ENCODE results near the gene APBA1. TPM values are rescaled to one million over a fixed set of nuclear protein-coding genes. Genes with fewer than 3 reads are reported as not detected.

Gene APBA1
- total RNA-seq, 1 donor from 2014 or later: 7.7 TPM

DNA sequence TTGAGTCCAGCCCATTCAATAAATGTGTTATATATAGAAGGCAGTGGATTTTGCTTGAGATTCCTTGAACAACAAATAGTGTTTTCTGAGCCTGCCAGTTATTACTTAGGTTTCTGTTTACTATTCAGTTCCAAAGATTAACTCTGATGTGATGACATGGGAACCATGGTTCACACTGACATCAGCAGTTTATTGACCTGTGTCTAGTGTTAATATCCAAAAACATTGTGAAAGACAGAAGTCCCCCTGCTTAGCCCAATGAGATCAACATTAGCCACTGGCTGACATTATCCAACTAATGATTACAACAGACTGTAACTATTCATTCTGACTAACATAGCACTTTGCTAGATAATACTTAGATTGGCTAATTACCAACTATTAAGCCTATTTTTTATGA is 14.9 kb downstream of the APBA1 start:
- DNase-seq: no peak

DNA sequence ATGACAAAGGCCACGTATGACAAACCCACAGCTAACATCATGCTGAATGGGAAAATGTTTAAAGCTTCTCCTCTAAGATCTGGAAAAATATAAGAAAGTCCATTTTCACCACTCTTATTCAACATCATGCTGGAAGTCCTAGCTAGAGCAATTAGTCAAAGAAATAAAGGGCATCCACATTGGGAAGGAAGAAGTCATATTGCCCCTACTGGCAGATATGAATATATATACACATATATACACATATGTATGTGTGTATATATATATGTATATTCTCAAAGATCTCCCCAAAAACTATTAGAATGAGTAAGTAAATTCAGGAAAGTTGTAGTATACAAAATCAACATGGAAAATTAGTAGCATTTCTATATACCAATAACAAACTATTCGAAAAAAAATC is 17.1 kb downstream of the APBA1 start:
- no peak for DNase-seq

DNA sequence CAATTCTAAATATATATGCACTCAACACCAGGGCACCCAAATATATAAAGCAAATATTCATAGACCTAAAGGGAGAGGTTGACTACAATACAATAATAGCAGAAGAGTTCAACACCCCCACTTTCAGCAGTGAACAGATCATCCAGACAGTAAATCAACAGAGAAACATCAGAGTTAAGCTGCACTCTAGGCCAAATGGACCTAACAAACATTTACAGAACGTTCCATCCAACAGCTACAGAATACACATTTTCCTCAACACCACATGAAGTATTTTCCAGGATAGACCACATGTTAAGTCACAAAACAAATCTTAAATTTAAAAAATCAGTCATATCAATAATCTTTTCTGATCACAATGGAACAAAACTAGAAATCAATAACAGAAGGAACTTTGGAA is 18.9 kb downstream of the APBA1 start:
- DNase-seq: no peak

DNA sequence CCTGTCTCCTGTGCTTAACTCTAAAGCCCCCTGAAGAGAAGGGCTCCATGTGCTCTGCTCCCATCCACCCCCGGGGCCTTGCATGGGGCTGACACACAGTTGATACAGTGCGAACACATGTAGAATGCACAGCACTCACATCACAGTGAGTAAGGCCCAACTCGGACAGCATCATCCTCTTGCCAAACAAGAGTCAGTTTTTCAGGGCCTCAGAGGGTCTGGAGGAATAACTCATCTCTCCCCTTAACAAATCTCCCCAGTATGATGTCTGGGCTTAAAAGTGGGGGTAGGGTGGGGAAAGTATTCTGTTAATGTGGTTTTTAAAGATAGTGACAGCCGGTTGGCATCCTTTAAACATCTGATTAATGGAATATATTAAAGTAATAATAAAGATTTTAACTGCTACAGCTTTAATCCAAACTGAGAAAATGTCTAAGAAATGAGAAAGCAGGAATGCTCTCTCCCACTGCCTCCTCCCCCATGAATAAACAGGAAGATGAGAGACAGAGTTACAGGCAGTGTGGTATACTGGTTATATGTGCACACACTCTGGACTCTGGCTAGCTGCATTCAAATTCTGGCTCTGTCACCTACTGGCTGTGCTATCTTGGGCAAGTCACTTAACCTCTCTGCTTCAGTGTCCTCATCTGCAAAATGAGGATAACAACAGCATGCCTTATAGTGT is 22.5 kb downstream of the APBA1 start:
- no peak for DNase-seq

DNA sequence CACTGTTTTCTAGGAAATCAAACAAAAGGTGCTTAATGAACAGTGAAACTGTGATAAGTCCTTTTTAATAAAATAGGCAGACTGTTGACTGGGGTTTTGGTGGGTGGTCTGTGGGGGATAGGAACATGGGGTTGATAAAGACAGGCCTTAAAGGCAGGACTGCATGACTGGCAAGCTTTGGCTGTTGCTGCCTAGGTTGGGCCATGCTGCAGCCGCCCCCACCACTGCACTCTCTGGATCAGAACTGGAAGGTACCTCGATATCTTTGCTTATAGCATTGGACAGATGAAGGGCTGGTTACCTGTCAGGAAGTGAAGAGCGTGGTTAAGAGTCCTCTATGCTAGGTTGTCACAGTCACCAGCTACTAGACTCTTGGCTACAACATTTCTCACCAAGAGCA is 24.4 kb downstream of the APBA1 start:
- no peak for DNase-seq

GRCh38 chr9:69646810-69647209 is 25.4 kb downstream of the APBA1 start:
- no peak for DNase-seq

DNA sequence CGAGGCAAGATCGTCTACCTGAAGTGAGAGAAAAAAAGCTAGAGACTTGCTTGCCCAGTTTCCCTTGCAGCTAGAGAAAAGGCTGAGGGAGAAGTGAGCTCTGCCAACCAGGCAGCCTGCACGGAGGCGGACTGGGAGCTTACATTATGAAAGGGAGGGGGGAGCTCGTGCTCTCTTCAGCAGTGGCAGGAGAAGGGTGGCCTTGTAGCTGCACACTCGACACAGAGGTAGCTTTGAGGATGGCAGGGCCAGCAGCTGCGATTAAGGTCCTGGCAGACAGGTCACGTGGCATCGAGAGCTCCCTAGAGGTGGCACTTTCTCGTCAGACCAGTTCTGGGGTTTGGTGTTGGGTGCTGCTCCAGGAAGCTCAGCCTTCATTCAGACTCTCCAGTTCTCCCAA is 26.7 kb downstream of the APBA1 start:
- DNase-seq: no peak

DNA sequence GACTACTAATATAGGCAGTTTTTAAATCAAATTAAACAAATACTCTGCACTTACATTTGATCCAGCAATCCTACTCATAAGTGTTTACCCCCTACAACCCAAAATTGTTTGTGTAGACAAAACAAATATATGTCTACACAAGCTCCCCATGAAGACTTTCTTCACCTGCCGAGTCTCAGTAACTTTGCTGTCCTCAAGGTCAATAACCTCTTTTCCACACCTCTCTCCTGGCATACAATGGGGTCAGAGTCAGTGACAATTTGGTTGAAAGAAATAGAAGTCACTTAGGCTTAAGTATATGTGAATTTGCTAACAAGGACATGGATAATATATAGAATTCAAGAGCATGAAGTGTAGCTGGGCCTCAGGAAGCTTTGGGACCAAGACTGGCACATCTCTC is 29.1 kb downstream of the APBA1 start:
- no peak for DNase-seq

- DNase-seq: peak; percentile 26
Measured at GRCh38 chr9:69637817-69638200, 34.4 kb downstream of the APBA1 start.

DNA sequence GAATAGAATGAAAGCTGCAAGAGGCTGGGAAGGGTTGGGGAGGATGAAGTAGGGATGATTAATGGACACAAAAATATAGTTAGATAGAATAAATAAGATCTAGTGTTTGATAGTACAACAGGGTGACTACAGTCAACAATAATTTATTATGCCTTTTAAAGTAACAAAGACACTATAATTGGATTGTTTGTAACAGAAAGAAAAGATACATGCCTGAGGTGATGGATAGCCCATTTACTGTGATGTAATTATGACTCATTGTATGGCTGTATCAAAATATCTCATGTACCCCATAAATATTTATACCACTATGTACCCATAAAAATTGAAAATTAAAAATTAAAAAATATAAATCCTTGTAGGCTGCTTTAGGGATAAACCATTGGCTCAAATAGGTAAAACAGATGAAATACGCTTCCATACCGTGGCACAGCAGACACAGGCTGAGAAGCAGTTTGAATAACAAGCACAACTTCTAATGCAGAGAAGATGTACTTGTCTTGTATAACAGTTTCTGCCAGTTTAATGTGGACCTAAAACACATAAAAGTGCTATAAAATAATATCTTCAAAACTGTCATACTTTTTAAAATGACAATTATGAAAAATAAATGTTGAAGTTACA is 34.9 kb downstream of the APBA1 start:
- no peak for DNase-seq

DNA sequence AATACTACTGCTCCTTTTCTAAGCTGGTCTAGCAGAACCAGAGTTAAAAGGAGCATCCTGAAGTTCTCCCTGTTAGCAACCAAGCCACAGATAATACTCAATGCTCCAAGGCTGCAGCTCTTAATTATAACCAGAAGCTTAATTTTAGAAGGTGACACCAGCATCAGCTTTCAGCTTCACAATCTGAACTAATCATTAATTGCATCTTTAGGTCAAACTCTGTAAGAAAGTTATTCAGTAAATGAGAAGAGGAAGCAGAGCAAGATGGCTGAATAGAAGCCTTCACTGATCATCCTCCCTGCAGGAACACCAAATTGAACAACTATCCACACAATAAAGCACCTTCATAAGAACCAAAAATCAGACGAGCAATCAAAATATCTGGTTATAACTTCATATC is 38.5 kb downstream of the APBA1 start:
- DNase-seq: no peak

DNA sequence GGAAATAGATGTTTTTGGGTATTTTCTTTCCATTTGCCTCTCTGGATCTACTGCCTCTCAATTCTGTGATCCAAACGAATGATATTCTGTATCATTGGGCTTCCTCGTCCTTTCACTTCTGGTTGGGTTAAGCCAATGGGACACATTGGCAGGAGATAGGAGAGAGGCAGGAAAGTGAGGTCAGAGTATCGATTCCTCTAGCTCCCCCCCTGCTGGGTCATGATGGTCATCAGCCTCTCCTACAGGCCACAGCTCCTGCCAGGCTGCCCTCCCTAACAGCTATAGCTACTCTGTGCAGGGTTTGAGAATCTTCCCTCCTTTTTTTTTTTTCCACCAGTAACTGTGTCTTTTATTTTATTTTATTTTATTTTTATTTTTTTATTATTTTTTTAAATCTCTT is 39.4 kb downstream of the APBA1 start:
- DNase-seq: no peak

- DNase-seq: no peak
Measured at GRCh38 chr9:69627281-69627680, 44.9 kb downstream of the APBA1 start.

DNA sequence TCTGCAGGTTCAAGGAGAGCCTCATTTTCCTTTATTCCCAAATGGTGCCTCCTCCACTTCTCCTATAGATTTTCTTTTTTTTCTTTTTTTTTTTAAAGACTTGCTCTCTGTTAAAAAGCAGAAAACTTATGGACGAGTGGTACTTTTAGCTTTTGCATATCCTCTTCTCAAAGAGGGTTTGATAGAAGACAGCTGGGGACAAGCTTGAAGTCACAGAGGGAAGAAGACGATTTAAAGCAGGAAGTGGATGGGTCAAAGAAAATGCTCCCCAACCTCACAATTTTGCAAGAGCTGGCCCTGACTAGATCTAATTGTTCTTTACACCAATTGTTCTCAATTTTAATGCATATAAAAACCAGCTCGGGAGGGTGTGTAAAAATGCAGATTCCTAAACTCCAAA is 48.9 kb downstream of the APBA1 start:
- no peak for DNase-seq

- DNase-seq: peak; percentile 24
Measured at GRCh38 chr9:69622676-69623075, 49.5 kb downstream of the APBA1 start.

DNA sequence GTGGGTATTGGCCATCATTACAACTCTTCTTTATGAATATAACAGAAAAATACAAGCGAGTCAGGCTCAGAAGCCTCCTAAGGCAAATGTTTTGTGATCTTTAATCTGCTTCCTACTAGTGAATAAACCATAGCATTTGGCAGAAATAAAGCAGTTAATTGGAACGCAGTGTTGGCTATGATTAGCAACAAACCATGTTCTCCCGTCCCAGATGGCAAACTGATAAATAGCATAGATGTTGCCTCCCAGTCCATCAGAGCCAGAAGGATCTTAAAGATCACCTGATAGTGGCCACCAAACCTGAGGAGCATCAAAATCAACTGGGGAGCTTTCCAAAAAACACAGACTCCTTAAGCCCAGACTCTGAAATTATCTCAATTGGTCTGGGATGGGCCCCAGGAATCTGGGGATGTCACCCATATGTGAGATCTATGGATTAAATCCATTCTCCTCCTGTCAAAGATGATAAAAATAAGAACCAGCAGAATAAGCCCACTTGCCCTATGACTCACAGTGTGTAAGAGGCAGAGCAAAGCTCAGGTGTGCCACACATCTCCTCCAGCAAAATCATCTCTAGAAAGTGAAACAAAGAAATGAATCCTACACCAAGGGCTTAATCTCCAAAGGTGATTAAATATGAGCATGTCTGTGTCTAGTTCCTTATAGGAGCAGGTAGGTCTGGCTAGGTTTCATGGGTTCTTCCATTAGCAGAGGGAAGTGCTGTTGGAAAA is 50.3 kb downstream of the APBA1 start:
- no peak for DNase-seq

DNA sequence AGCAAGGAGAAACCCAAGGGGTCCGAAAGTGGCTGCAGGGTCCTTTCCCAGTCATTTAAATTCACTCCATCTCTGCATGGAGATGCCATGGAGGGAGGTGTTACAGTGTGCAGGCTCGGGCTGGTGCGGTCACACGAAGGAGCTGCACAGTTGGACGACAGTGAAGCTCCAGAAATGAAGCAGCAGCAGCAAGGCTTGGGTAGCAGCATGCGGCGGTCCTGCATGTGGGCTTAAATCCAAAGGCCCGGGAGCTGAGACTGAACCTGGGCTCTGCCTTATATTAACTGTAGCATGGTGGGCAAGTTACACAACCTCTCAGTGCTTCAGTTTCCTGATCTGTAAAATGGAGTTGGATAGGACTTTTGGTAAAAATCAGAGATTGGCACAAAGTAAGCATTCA is 51.4 kb downstream of the APBA1 start:
- DNase-seq: no peak

- no peak for DNase-seq
Measured at GRCh38 chr9:69619233-69619632, 52.9 kb downstream of the APBA1 start.

- no peak for DNase-seq
Measured at GRCh38 chr9:69617006-69617405, 55.2 kb downstream of the APBA1 start.

GRCh38 chr9:69615880-69616279 is 56.3 kb downstream of the APBA1 start:
- no peak for DNase-seq

- no peak for DNase-seq
Measured at GRCh38 chr9:69611221-69611620, 61.0 kb downstream of the APBA1 start.

DNA sequence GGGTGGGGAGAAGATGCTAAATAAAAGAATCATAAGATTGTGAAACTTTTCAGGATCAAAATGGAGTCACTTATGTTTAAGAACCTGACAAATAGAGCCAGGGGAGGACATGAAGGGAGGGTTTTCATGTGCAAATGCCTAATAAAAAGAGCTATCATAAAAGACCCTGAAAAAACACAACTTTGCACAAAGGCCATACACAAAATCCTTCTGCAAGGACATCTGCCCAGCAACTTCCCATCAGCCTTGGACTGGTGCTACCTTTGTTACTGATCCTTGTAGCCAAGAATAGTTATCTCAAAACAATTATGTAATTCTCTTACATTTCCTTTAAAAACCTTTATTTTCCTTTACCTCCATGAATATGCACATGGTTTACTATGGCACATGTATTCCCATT is 63.0 kb downstream of the APBA1 start:
- no peak for DNase-seq

DNA sequence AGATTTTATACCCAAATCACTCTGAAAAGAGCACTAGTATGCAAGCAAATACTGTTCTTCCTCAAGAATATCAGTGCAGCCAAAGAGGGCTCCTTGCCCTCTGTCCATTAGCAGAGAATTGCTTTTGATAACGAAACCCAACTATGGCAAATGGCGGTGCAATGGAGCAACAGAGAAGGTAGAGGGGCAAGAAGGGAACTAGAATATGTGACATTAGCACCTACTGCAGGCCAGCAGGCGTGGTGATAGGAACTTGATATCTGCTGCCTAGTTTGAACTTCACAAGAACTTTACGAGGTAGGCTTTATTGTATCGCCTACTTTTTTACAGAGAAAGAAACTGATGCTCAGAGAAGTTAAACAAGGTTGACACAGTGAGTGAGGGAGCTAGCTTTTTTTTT is 66.1 kb downstream of the APBA1 start:
- DNase-seq: no peak

GRCh38 chr9:69605406-69605805 is 66.8 kb downstream of the APBA1 start:
- DNase-seq: no peak

Measured in skin of body (tissue), 2 donors.